Measurements from ENCODE around the gene PTGDR2.

DNA sequence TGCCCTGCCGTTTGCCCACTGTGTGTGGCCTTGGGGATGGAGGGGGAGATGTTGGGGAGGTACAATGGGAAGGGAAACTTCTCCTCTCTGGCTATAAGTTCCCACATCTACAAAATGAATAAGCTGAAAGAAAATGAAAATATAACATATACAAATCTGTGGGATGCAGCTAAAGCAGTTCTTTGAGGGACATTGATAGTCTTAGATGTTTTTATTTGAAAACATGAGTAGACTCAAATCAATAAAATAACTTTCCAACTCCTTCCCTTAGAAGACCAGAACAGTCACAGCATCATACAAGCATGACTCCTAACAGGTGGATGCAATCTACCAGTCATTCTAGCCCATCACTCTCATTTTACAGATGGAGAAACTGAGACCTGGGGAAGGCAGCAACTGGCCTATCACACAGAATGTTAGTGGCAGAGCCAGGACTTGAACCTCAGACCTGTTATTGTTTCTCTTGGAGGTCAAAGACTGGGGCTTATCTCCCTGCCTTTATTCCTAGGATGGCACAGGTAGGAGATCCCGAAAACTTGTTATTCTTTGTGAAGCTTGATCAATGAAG is 39.1 kb downstream of the PTGDR2 start:
- TF ChIP-seq YY1 (IDR thresholded peaks at IDR 0.05; ENCODE audit: insufficient read depth, insufficient read length) (no peak), ZNF274 (IDR thresholded peaks at IDR 0.05; ENCODE audit: low read depth, low read length) (no peak)
